ENCODE measurements around the gene MAP4K4.

- no peak for TF ChIP-seq CTCF (optimal IDR thresholded peaks at IDR 0.05 in 1 of 3, IDR thresholded peaks at IDR 0.05 in 1 of 3, conservative IDR thresholded peaks at IDR 0.05 in 1 of 3; ENCODE audit: extremely low read depth in 1 of 3, insufficient read depth in 2 of 3, low read length in 3 of 3)
- TF ChIP-seq EZH2 (IDR thresholded peaks at IDR 0.05; ENCODE audit: low read length) = no peak
Observed at GRCh38 chr2:101844055-101844635, 146.6 kb downstream of the MAP4K4 start.
